ENCODE measurements around the gene TMEM120B.

Gene TMEM120B

GRCh38 chr12:121819212-121819949, 106.8 kb downstream of the TMEM120B start:
- no peak overlapping the region for H3K27ac ChIP-seq (ENCODE audit: low read depth, low read length)
- no peaks in the 10 kb centered on the region for H3K4me1 ChIP-seq (ENCODE audit: insufficient read depth, low read length)
- no peaks in the 10 kb centered on the region for H3K27me3 ChIP-seq (ENCODE audit: control insufficient read depth in 1 of 2, insufficient read depth in 2 of 2, low read length in 2 of 2)
- H3K9me3 ChIP-seq (ENCODE audit: low read length), result no peaks in the 10 kb centered on the region
- peaks cover 55% of the 10 kb centered on the region for H3K36me3 ChIP-seq (ENCODE audit: insufficient read depth, low read length)
- H3K4me3 ChIP-seq (ENCODE audit: low read depth in 1 of 2, low read length in 2 of 2), result no peak overlapping the region
- no peak overlapping the region for H3K9ac ChIP-seq (ENCODE audit: low read length)

GRCh38 chr12:121820056-121820455, 107.5 kb downstream of the TMEM120B start:
- H3K9me3 ChIP-seq (ENCODE audit: low read length), result no peaks in the 10 kb centered on the region
- no peak overlapping the region for H3K9ac ChIP-seq (ENCODE audit: low read length)
- peaks cover 59% of the 10 kb centered on the region for H3K36me3 ChIP-seq (ENCODE audit: insufficient read depth, low read length)
- H3K4me1 ChIP-seq (ENCODE audit: insufficient read depth, low read length), result no peaks in the 10 kb centered on the region
- H3K27ac ChIP-seq (ENCODE audit: low read depth, low read length), result no peak overlapping the region
- H3K27me3 ChIP-seq (ENCODE audit: control insufficient read depth in 1 of 2, insufficient read depth in 2 of 2, low read length in 2 of 2), result no peaks in the 10 kb centered on the region
- H3K4me3 ChIP-seq (ENCODE audit: low read depth in 1 of 2, low read length in 2 of 2), result no peak overlapping the region

GRCh38 chr12:121822393-121823100, 110.0 kb downstream of the TMEM120B start:
- H3K9ac ChIP-seq (ENCODE audit: low read length), result no peak overlapping the region
- H3K36me3 ChIP-seq (ENCODE audit: insufficient read depth, low read length), result peaks cover 46% of the 10 kb centered on the region
- H3K4me1 ChIP-seq (ENCODE audit: insufficient read depth, low read length), result no peaks in the 10 kb centered on the region
- H3K27ac ChIP-seq (ENCODE audit: low read depth, low read length), result no peak overlapping the region
- no peaks in the 10 kb centered on the region for H3K9me3 ChIP-seq (ENCODE audit: low read length)
- no peaks in the 10 kb centered on the region for H3K27me3 ChIP-seq (ENCODE audit: control insufficient read depth in 1 of 2, insufficient read depth in 2 of 2, low read length in 2 of 2)
- no peak overlapping the region for H3K4me3 ChIP-seq (ENCODE audit: low read depth in 1 of 2, low read length in 2 of 2)

- H3K4me1 ChIP-seq (ENCODE audit: insufficient read depth, low read length), result no peaks in the 10 kb centered on the region
- no peaks in the 10 kb centered on the region for H3K9me3 ChIP-seq (ENCODE audit: low read length)
- no peak overlapping the region for H3K27ac ChIP-seq (ENCODE audit: low read depth, low read length)
- H3K4me3 ChIP-seq (ENCODE audit: low read depth in 1 of 2, low read length in 2 of 2), result no peak overlapping the region
- H3K36me3 ChIP-seq (ENCODE audit: insufficient read depth, low read length), result peaks cover 46% of the 10 kb centered on the region
- H3K9ac ChIP-seq (ENCODE audit: low read length), result no peak overlapping the region
- no peaks in the 10 kb centered on the region for H3K27me3 ChIP-seq (ENCODE audit: control insufficient read depth in 1 of 2, insufficient read depth in 2 of 2, low read length in 2 of 2)
Observed at GRCh38 chr12:121823101-121823726, 110.7 kb downstream of the TMEM120B start.

GRCh38 chr12:121823727-121824115, 111.2 kb downstream of the TMEM120B start:
- no peaks in the 10 kb centered on the region for H3K9me3 ChIP-seq (ENCODE audit: low read length)
- H3K27me3 ChIP-seq (ENCODE audit: control insufficient read depth in 1 of 2, insufficient read depth in 2 of 2, low read length in 2 of 2), result no peaks in the 10 kb centered on the region
- H3K36me3 ChIP-seq (ENCODE audit: insufficient read depth, low read length), result peaks cover 50% of the 10 kb centered on the region
- H3K4me3 ChIP-seq (ENCODE audit: low read depth in 1 of 2, low read length in 2 of 2), result no peak overlapping the region
- H3K27ac ChIP-seq (ENCODE audit: low read depth, low read length), result no peak overlapping the region
- no peaks in the 10 kb centered on the region for H3K4me1 ChIP-seq (ENCODE audit: insufficient read depth, low read length)
- H3K9ac ChIP-seq (ENCODE audit: low read length), result no peak overlapping the region

- Histone ChIP-seq H3K27me3 (ENCODE audit: control insufficient read depth in 1 of 2, insufficient read depth in 2 of 2, low read length in 2 of 2) (no peaks in the 10 kb centered on the region), H3K9ac (ENCODE audit: low read length) (no peak overlapping the region), H3K4me1 (ENCODE audit: insufficient read depth, low read length) (peaks cover 9% of the 10 kb centered on the region), H3K4me3 (ENCODE audit: low read depth in 1 of 2, low read length in 2 of 2) (no peak overlapping the region), H3K36me3 (ENCODE audit: insufficient read depth, low read length) (peaks cover 51% of the 10 kb centered on the region), H3K9me3 (ENCODE audit: low read length) (no peaks in the 10 kb centered on the region), H3K27ac (ENCODE audit: low read depth, low read length) (no peak overlapping the region)
Observed at GRCh38 chr12:121825041-121825523, 112.5 kb downstream of the TMEM120B start.

- Histone ChIP-seq H3K27ac (ENCODE audit: low read depth, low read length) (no peak overlapping the region), H3K27me3 (ENCODE audit: control insufficient read depth in 1 of 2, insufficient read depth in 2 of 2, low read length in 2 of 2) (no peaks in the 10 kb centered on the region), H3K4me1 (ENCODE audit: insufficient read depth, low read length) (peaks cover 9% of the 10 kb centered on the region), H3K4me3 (ENCODE audit: low read depth in 1 of 2, low read length in 2 of 2) (no peak overlapping the region), H3K36me3 (ENCODE audit: insufficient read depth, low read length) (peaks cover 62% of the 10 kb centered on the region), H3K9ac (ENCODE audit: low read length) (no peak overlapping the region), H3K9me3 (ENCODE audit: low read length) (no peaks in the 10 kb centered on the region)
Observed at GRCh38 chr12:121826318-121827150, 114.0 kb downstream of the TMEM120B start.

- no peak overlapping the region for H3K9ac ChIP-seq (ENCODE audit: low read length)
- H3K9me3 ChIP-seq (ENCODE audit: low read length), result no peaks in the 10 kb centered on the region
- peaks cover 71% of the 10 kb centered on the region for H3K36me3 ChIP-seq (ENCODE audit: insufficient read depth, low read length)
- H3K4me1 ChIP-seq (ENCODE audit: insufficient read depth, low read length), result peaks cover 9% of the 10 kb centered on the region
- no peaks in the 10 kb centered on the region for H3K27me3 ChIP-seq (ENCODE audit: control insufficient read depth in 1 of 2, insufficient read depth in 2 of 2, low read length in 2 of 2)
- H3K27ac ChIP-seq (ENCODE audit: low read depth, low read length), result no peak overlapping the region
- no peak overlapping the region for H3K4me3 ChIP-seq (ENCODE audit: low read depth in 1 of 2, low read length in 2 of 2)
Observed at GRCh38 chr12:121827351-121828099, 115.0 kb downstream of the TMEM120B start.

- Histone ChIP-seq H3K36me3 (ENCODE audit: insufficient read depth, low read length) (peaks cover 71% of the 10 kb centered on the region), H3K27ac (ENCODE audit: low read depth, low read length) (no peak overlapping the region)
Observed at GRCh38 chr12:121828306-121828705, 115.8 kb downstream of the TMEM120B start.

GRCh38 chr12:121828826-121829225, 116.3 kb downstream of the TMEM120B start:
- Histone ChIP-seq H3K4me3 (ENCODE audit: low read depth in 1 of 2, low read length in 2 of 2) (no peak overlapping the region), H3K27ac (ENCODE audit: low read depth, low read length) (no peak overlapping the region), H3K27me3 (ENCODE audit: control insufficient read depth in 1 of 2, insufficient read depth in 2 of 2, low read length in 2 of 2) (no peaks in the 10 kb centered on the region)

More at GRCh38 chr12:121828306-121828705, 115.8 kb downstream of the TMEM120B start:
- Histone ChIP-seq H3K4me3 (ENCODE audit: low read depth in 1 of 2, low read length in 2 of 2) (no peak overlapping the region), H3K27me3 (ENCODE audit: control insufficient read depth in 1 of 2, insufficient read depth in 2 of 2, low read length in 2 of 2) (no peaks in the 10 kb centered on the region), H3K9ac (ENCODE audit: low read length) (no peak overlapping the region), H3K4me1 (ENCODE audit: insufficient read depth, low read length) (peaks cover 9% of the 10 kb centered on the region), H3K9me3 (ENCODE audit: low read length) (no peaks in the 10 kb centered on the region)

More at GRCh38 chr12:121828826-121829225, 116.3 kb downstream of the TMEM120B start:
- Histone ChIP-seq H3K4me1 (ENCODE audit: insufficient read depth, low read length) (peaks cover 9% of the 10 kb centered on the region), H3K9me3 (ENCODE audit: low read length) (no peaks in the 10 kb centered on the region), H3K9ac (ENCODE audit: low read length) (no peak overlapping the region), H3K36me3 (ENCODE audit: insufficient read depth, low read length) (peaks cover 66% of the 10 kb centered on the region)

Measured in muscle layer of colon (tissue), 2 donors.